Lung microvascular endothelial cell (primary cell): ENCODE measurements around the gene CHRNB2. TPM values are rescaled to one million over a fixed set of nuclear protein-coding genes. Genes with fewer than 3 reads are reported as not detected.

ENCODE experiments used
- total RNA-seq: library from RNA; depleted of rRNA; stranded (reverse); fragments of >200 nt; gene quantifications from 2 replicates; pipeline ENCODE4 v1.2.1, GENCODE V29; 2014

The CHRNB2 gene
- total RNA-seq, 1 donor from 2014 or later: under 0.01 TPM

Other genes starting within 250 kb of the CHRNB2 start
- under 0.01 TPM in 1 of 2 replicates, not detected in the other for gene AQP10, start 246.7 kb upstream of the CHRNB2 start, total RNA-seq
- 38.4 and 54.4 TPM in 2 replicates for gene ATP8B2, start 242.3 kb upstream of the CHRNB2 start, total RNA-seq
- 7.6 and 9.7 TPM in 2 replicates for gene IL6R, start 162.4 kb upstream of the CHRNB2 start, total RNA-seq
- 3.5 and 5.0 TPM in 2 replicates for gene TDRD10, start 65.6 kb upstream of the CHRNB2 start, total RNA-seq
- 62.3 and 91.7 TPM in 2 replicates for gene SHE, start 65.4 kb upstream of the CHRNB2 start, total RNA-seq
- gene UBE2Q1, start 9.1 kb upstream of the CHRNB2 start, total RNA-seq: 25.9 and 43.3 TPM in 2 replicates
- 56.9 and 66.5 TPM in 2 replicates for gene ADAR, start 40.4 kb downstream of the CHRNB2 start, total RNA-seq